Measurements from ENCODE around the gene PNPLA4. TPM values are rescaled to one million over a fixed set of nuclear protein-coding genes. Genes with fewer than 3 reads are reported as not detected.

Gene PNPLA4
- total RNA-seq, 5 donors from 2014 or later (not counting 1 experiment from before 2014, with no cell fraction given) = 5.1 to 7.0 (median 6.2) TPM

GRCh38 chrX:7926914-7927258 is 327 bp downstream of the PNPLA4 start:
- CTCF ChIA-PET = no interaction called here
- WGBS (ENCODE audit: insufficient coverage) = 11% methylated on average over 14 of the region's 20 CpGs
- no peaks in the 10 kb centered on the region for H3K27me3 ChIP-seq (replicated peaks in 1 of 2; ENCODE audit: control insufficient read depth in 2 of 2, extremely low read depth in 1 of 2, insufficient read depth in 2 of 2, low read length in 1 of 2)
- H3K4me1 ChIP-seq (ENCODE audit: control insufficient read depth in 1 of 2, extremely low read depth in 1 of 2, insufficient read depth in 2 of 2, low read length in 2 of 2) = peaks cover 10 to 15% of the 10 kb centered on the region in 2 experiments
- peaks cover 22 to 31% (median 30%) of the 10 kb centered on the region in 3 donors for H3K4me1 Mint-ChIP-seq
- H3K4me3 ChIP-seq (ENCODE audit: control insufficient read depth in 1 of 2, extremely low read depth in 1 of 2, low read length in 1 of 2) = peak overlapping the region; percentile 76 to 97
- ATAC-seq (replicated peaks in 1 of 4) (peak in 1 of 4 experiments; percentile 12), DNase-seq (peak in 1 of 35 experiments; percentile 2)
- POLR2A ChIA-PET = no interaction called here
- H3K27ac Mint-ChIP-seq = peak overlapping the region; percentile 91 to 97
- no peaks in the 10 kb centered on the region for H3K9me3 ChIP-seq
- no peaks in the 10 kb centered on the region for H3K27me3 Mint-ChIP-seq
- H3K4me3 Mint-ChIP-seq = peak overlapping the region; percentile 90 to 94 (median 92)
- peaks cover 0 to 2% of the 10 kb centered on the region in 2 donors for H3K36me3 ChIP-seq (ENCODE audit: control insufficient read depth in 2 of 2, extremely low read depth in 1 of 2, insufficient read depth in 1 of 2, low read length in 1 of 2)
- H3K36me3 Mint-ChIP-seq = peaks cover 5% of the 10 kb centered on the region
- H3K9me3 Mint-ChIP-seq = no peaks in the 10 kb centered on the region
- H3K27ac ChIP-seq (ENCODE audit: low read length) = peak overlapping the region; percentile 92

GRCh38 chrX:7926501-7926900 is 712 bp downstream of the PNPLA4 start:
- ATAC-seq (replicated peaks in 1 of 4) = no peak
- CTCF ChIA-PET = interaction anchor here in 1 of 2 donors (0.5 kb wide), 1 partner anchor 143 kb away, joined by 6 read pairs; no protein-coding TSS in a partner anchor
- peak overlapping the region; percentile 53 to 94 (median 92) for H3K4me3 Mint-ChIP-seq

GRCh38 chrX:7925867-7926472 is 1.2 kb downstream of the PNPLA4 start:
- CTCF ChIA-PET = interaction anchor here in 1 of 2 donors (0.5 kb wide), 1 partner anchor 143 kb away, joined by 6 read pairs; no protein-coding TSS in a partner anchor
- Histone ChIP-seq H3K36me3 (ENCODE audit: control insufficient read depth in 2 of 2, extremely low read depth in 1 of 2, insufficient read depth in 1 of 2, low read length in 1 of 2) (peaks cover 6% of the 10 kb centered on the region in 2 donors), H3K27ac (ENCODE audit: low read length) (no peak overlapping the region), H3K9me3 (no peaks in the 10 kb centered on the region), H3K4me3 (ENCODE audit: control insufficient read depth in 1 of 2, extremely low read depth in 1 of 2, low read length in 1 of 2) (no peak overlapping the region), H3K27me3 (replicated peaks in 1 of 2; ENCODE audit: control insufficient read depth in 2 of 2, extremely low read depth in 1 of 2, insufficient read depth in 2 of 2, low read length in 1 of 2) (no peaks in the 10 kb centered on the region), H3K4me1 (ENCODE audit: control insufficient read depth in 1 of 2, extremely low read depth in 1 of 2, insufficient read depth in 2 of 2, low read length in 2 of 2) (peaks cover 10 to 15% of the 10 kb centered on the region in 2 experiments)
- POLR2A ChIA-PET = no interaction called here
- Mint-ChIP-seq H3K36me3 (peaks cover 4% of the 10 kb centered on the region), H3K4me3 (peak overlapping the region; percentile 53 to 94 (median 92)), H3K27ac (peak overlapping the region; percentile 69 to 97), H3K4me1 (peaks cover 22 to 30% (median 30%) of the 10 kb centered on the region in 3 donors), H3K9me3 (no peaks in the 10 kb centered on the region), H3K27me3 (no peaks in the 10 kb centered on the region)
- DNase-seq (peak; percentile 28 to 73 (median 46)), ATAC-seq (replicated peaks in 1 of 4) (peak in 3 of 4 experiments; percentile 34 to 47 (median 37))
- no CpG with 5 or more reads among the region's 9 CpGs for whole genome bisulfite sequencing (ENCODE audit: insufficient coverage)

More at GRCh38 chrX:7926501-7926900, 712 bp downstream of the PNPLA4 start:
- no peaks in the 10 kb centered on the region for H3K27me3 Mint-ChIP-seq
- no peak for DNase-seq
- H3K4me1 ChIP-seq (ENCODE audit: control insufficient read depth in 1 of 2, extremely low read depth in 1 of 2, insufficient read depth in 2 of 2, low read length in 2 of 2) = peaks cover 10 to 15% of the 10 kb centered on the region in 2 experiments
- no peaks in the 10 kb centered on the region for H3K9me3 ChIP-seq
- H3K9me3 Mint-ChIP-seq = no peaks in the 10 kb centered on the region
- H3K27ac Mint-ChIP-seq = peak overlapping the region; percentile 69 to 97
- H3K27ac ChIP-seq (ENCODE audit: low read length) = peak overlapping the region; percentile 92
- H3K36me3 Mint-ChIP-seq = peaks cover 5% of the 10 kb centered on the region
- H3K4me3 ChIP-seq (ENCODE audit: control insufficient read depth in 1 of 2, extremely low read depth in 1 of 2, low read length in 1 of 2) = peak overlapping the region; percentile 76 to 97
- H3K36me3 ChIP-seq (ENCODE audit: control insufficient read depth in 2 of 2, extremely low read depth in 1 of 2, insufficient read depth in 1 of 2, low read length in 1 of 2) = peaks cover 2 to 6% of the 10 kb centered on the region in 2 donors
- H3K27me3 ChIP-seq (replicated peaks in 1 of 2; ENCODE audit: control insufficient read depth in 2 of 2, extremely low read depth in 1 of 2, insufficient read depth in 2 of 2, low read length in 1 of 2) = no peaks in the 10 kb centered on the region
- WGBS (ENCODE audit: insufficient coverage) = 100% methylated on average over 1 of the region's 5 CpGs
- H3K4me1 Mint-ChIP-seq = peaks cover 22 to 31% (median 30%) of the 10 kb centered on the region in 3 donors
- POLR2A ChIA-PET = no interaction called here

GRCh38 chrX:7921750-7922149 is 5.5 kb downstream of the PNPLA4 start:
- Mint-ChIP-seq H3K4me1 (peaks cover 10 to 13% (median 13%) of the 10 kb centered on the region in 3 donors), H3K36me3 (peaks cover 16% of the 10 kb centered on the region), H3K27me3 (no peaks in the 10 kb centered on the region), H3K27ac (no peak overlapping the region), H3K9me3 (no peaks in the 10 kb centered on the region), H3K4me3 (no peak overlapping the region)
- no peak overlapping the region for H3K27ac ChIP-seq (ENCODE audit: low read length)
- H3K4me1 ChIP-seq (ENCODE audit: control insufficient read depth in 1 of 2, extremely low read depth in 1 of 2, insufficient read depth in 2 of 2, low read length in 2 of 2) = peaks cover 2 to 8% of the 10 kb centered on the region in 2 experiments
- no peaks in the 10 kb centered on the region for H3K27me3 ChIP-seq (replicated peaks in 1 of 2; ENCODE audit: control insufficient read depth in 2 of 2, extremely low read depth in 1 of 2, insufficient read depth in 2 of 2, low read length in 1 of 2)
- no peak overlapping the region for H3K4me3 ChIP-seq (ENCODE audit: control insufficient read depth in 1 of 2, extremely low read depth in 1 of 2, low read length in 1 of 2)
- ChIA-PET POLR2A (interaction anchor here in 1 of 2 donors (0.6 kb wide), 1 partner anchor 28 kb away, joined by 3 read pairs; no protein-coding TSS in a partner anchor), CTCF (interaction anchor here in 1 of 2 donors (0.5 kb wide), 1 partner anchor 29 kb away, joined by 3 read pairs; no protein-coding TSS in a partner anchor)
- ATAC-seq (replicated peaks in 1 of 4) (no peak), DNase-seq (no peak)
- WGBS (ENCODE audit: insufficient coverage) = no CpG with 5 or more reads among the region's 12 CpGs
- peaks cover 9 to 11% of the 10 kb centered on the region in 2 donors for H3K36me3 ChIP-seq (ENCODE audit: control insufficient read depth in 2 of 2, extremely low read depth in 1 of 2, insufficient read depth in 1 of 2, low read length in 1 of 2)
- H3K9me3 ChIP-seq = no peaks in the 10 kb centered on the region

GRCh38 chrX:7908821-7909220 is 18.4 kb downstream of the PNPLA4 start:
- Mint-ChIP-seq H3K9me3 (no peaks in the 10 kb centered on the region), H3K27ac (no peak overlapping the region), H3K4me1 (no peaks in the 10 kb centered on the region), H3K36me3 (peaks cover 23% of the 10 kb centered on the region), H3K4me3 (no peak overlapping the region), H3K27me3 (no peaks in the 10 kb centered on the region)
- no peaks in the 10 kb centered on the region for H3K9me3 ChIP-seq
- no peak overlapping the region for H3K4me3 ChIP-seq (ENCODE audit: control insufficient read depth in 1 of 2, extremely low read depth in 1 of 2, low read length in 1 of 2)
- CTCF ChIA-PET = no interaction called here
- POLR2A ChIA-PET = no interaction called here
- no peaks in the 10 kb centered on the region for H3K4me1 ChIP-seq (ENCODE audit: control insufficient read depth in 1 of 2, extremely low read depth in 1 of 2, insufficient read depth in 2 of 2, low read length in 2 of 2)
- DNase-seq = no peak
- no peaks in the 10 kb centered on the region for H3K27me3 ChIP-seq (replicated peaks in 1 of 2; ENCODE audit: control insufficient read depth in 2 of 2, extremely low read depth in 1 of 2, insufficient read depth in 2 of 2, low read length in 1 of 2)
- no peaks in the 10 kb centered on the region for H3K36me3 ChIP-seq (ENCODE audit: control insufficient read depth in 2 of 2, extremely low read depth in 1 of 2, insufficient read depth in 1 of 2, low read length in 1 of 2)
- WGBS (ENCODE audit: insufficient coverage) = no CpG with 5 or more reads among the region's 5 CpGs
- no peak overlapping the region for H3K27ac ChIP-seq (ENCODE audit: low read length)
- ATAC-seq (replicated peaks in 1 of 4) = no peak

- no peak overlapping the region for H3K4me3 Mint-ChIP-seq
- CTCF ChIA-PET = no interaction called here
- no peaks in the 10 kb centered on the region for H3K4me1 Mint-ChIP-seq
- Histone ChIP-seq H3K4me1 (ENCODE audit: control insufficient read depth in 1 of 2, extremely low read depth in 1 of 2, insufficient read depth in 2 of 2, low read length in 2 of 2) (no peaks in the 10 kb centered on the region), H3K27me3 (replicated peaks in 1 of 2; ENCODE audit: control insufficient read depth in 2 of 2, extremely low read depth in 1 of 2, insufficient read depth in 2 of 2, low read length in 1 of 2) (no peaks in the 10 kb centered on the region), H3K9me3 (no peaks in the 10 kb centered on the region), H3K36me3 (ENCODE audit: control insufficient read depth in 2 of 2, extremely low read depth in 1 of 2, insufficient read depth in 1 of 2, low read length in 1 of 2) (no peaks in the 10 kb centered on the region), H3K27ac (ENCODE audit: low read length) (no peak overlapping the region), H3K4me3 (ENCODE audit: control insufficient read depth in 1 of 2, extremely low read depth in 1 of 2, low read length in 1 of 2) (no peak overlapping the region)
- ATAC-seq (replicated peaks in 1 of 4) = no peak
- DNase-seq = no peak
- peaks cover 44% of the 10 kb centered on the region for H3K36me3 Mint-ChIP-seq
- POLR2A ChIA-PET = no interaction called here
- no peaks in the 10 kb centered on the region for H3K9me3 Mint-ChIP-seq
- no CpG with 5 or more reads among the region's 3 CpGs for WGBS (ENCODE audit: insufficient coverage)
- H3K27me3 Mint-ChIP-seq = no peaks in the 10 kb centered on the region
- H3K27ac Mint-ChIP-seq = no peak overlapping the region
Measured at GRCh38 chrX:7904562-7904961, 22.7 kb downstream of the PNPLA4 start.

All from T-cell (primary cell).